ENCODE measurements around the gene IL16.

GRCh38 chr15:81254277-81254915, 57.7 kb downstream of the IL16 start:
- TF ChIP-seq CTCF (IDR thresholded peaks at IDR 0.05): no peak
- TF ChIP-seq POLR2A (IDR thresholded peaks at IDR 0.05): no peak
